Spleen (tissue), 3 donors: ENCODE measurements around the gene CCNL1.

Experiments used
- POLR2A ChIP-seq, 3 donors: fragments of 450-650 bp; IDR thresholded peaks; one replicate each; pipeline ENCODE4 v1.5.1; 2017; ENCODE audit warnings: antibody characterized with exemption in 3 of 3, mild to moderate bottlenecking in 1 of 3
- POLR2AphosphoS5 ChIP-seq, 3 donors: sonication (generic); formaldehyde crosslinking; IDR thresholded peaks; one replicate each; pipeline ENCODE4 v1.5.1; 2017; ENCODE audit warnings: antibody characterized with exemption in 3 of 3

DNA sequence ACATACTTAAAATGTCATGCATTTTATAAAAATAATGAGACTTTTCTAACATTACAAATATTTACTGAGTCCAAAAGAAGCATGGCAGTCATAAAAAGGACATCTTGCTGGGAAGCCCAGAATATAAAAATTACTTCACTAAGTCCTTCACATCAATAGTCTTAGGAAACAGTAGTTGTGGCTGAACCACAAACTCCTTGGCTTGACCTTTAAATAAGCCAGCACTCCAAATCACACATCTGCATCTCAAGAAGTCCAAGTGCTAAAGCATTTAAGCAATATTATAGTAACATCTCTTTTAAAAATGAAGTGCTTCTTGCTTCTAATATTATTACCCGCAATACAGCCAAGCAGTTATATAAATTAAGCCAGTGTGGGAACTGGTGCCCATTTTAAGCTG lies 8.8 kb downstream of the CCNL1 start:
- TF ChIP-seq POLR2A (IDR thresholded peaks at IDR 0.05): no peak
- no peak for TF ChIP-seq POLR2AphosphoS5 (IDR thresholded peaks at IDR 0.05)
